SK-N-SH (cell line): ENCODE results near the gene GDAP2. TPM values are rescaled to one million over a fixed set of nuclear protein-coding genes. Genes with fewer than 3 reads are reported as not detected.

Experiments
- CTCF ChIA-PET: fragments of 300-600, 350-600 bp; formaldehyde crosslinking; extraction: SDS; loops from one replicate; lab custom pipeline; 2021; lab: Yijun Ruan, JAX
- POLR2A ChIA-PET: fragments of 350-600 bp; sonication (Branson Sonifier 250); formaldehyde crosslinking; extraction: SDS; loops from one replicate; lab custom pipeline; 2020; ENCODE audit warnings: antibody characterized with exemption, inconsistent platforms; lab: Yijun Ruan, JAX
- DNase-seq: peaks from one replicate; pipeline ENCODE4 v3.0.0; 2012
- H2AFZ ChIP-seq: fragments of 200-600 bp; sonication (generic); 2 replicates; pipeline ENCODE4 v1.8.1; 2016; ENCODE audit warnings: antibody characterized with exemption, mild to moderate bottlenecking, low read depth
- H3F3A ChIP-seq: fragments of 200-600 bp; sonication (generic); replicated peaks from 2 replicates; pipeline ENCODE3; 2016; ENCODE audit warnings: antibody characterized with exemption, mild to moderate bottlenecking; ENCODE audit not compliant: insufficient read depth
- H3K27ac ChIP-seq, 2 experiments: fragments of 200-500 bp in 1 of 2; fragments of 200-600 bp in 1 of 2; sonication (Bioruptor generic) in 1 of 2; sonication (generic), shearing (Covaris generic) in 1 of 2; 2 replicates each; pipeline versions ENCODE4 v1.5.1 to v1.6.1; 2014 to 2016; ENCODE audit warnings: low read depth in 2 of 2, inconsistent platforms in 1 of 2, low read length in 1 of 2, mild to moderate bottlenecking in 1 of 2, mixed read lengths in 1 of 2
- H3K27me3 ChIP-seq: fragments of 200-600 bp; sonication (generic), shearing (Covaris generic); 2 replicates; pipeline ENCODE4 v1.6.1; 2016; ENCODE audit warnings: mixed run types; ENCODE audit not compliant: insufficient read depth
- H3K36me3 ChIP-seq, 2 experiments: fragments of 200-500 bp in 1 of 2; fragments of 200-600 bp in 1 of 2; sonication (Bioruptor generic) in 1 of 2; sonication (generic) in 1 of 2; replicated peaks in 1 of 2; 2 replicates each; pipeline versions ENCODE3 to v1.5.1; 2014 to 2016; ENCODE audit warnings: low read length in 1 of 2, mild to moderate bottlenecking in 1 of 2; ENCODE audit not compliant: insufficient read depth in 2 of 2, control insufficient read depth in 1 of 2
- H3K4me1 ChIP-seq, 2 experiments: fragments of 200-500 bp in 1 of 2; fragments of 200-600 bp in 1 of 2; sonication (Bioruptor generic) in 1 of 2; sonication (generic), shearing (Covaris generic) in 1 of 2; 2 replicates each; pipeline versions ENCODE4 v1.5.1 to v1.6.1; 2014 to 2016; ENCODE audit warnings: low read depth in 1 of 2, low read length in 1 of 2, mixed run types in 1 of 2; ENCODE audit not compliant: insufficient read depth in 2 of 2, control insufficient read depth in 1 of 2
- H3K4me2 ChIP-seq: fragments of 200-600 bp; sonication (generic), shearing (Covaris generic); 2 replicates; pipeline ENCODE4 v1.6.1; 2017; ENCODE audit warnings: mixed run types
- H3K4me3 ChIP-seq, 2 experiments: fragments of 200-500 bp in 1 of 2; fragments of 200-600 bp in 1 of 2; sonication (Bioruptor generic) in 1 of 2; sonication (generic), shearing (Covaris generic) in 1 of 2; 2 replicates each; pipeline versions ENCODE4 v1.5.1 to v1.8.1; 2014 to 2016; ENCODE audit warnings: low read depth in 2 of 2, inconsistent platforms in 1 of 2, low read length in 1 of 2, mild to moderate bottlenecking in 1 of 2, mixed read lengths in 1 of 2, moderate library complexity in 1 of 2
- H3K79me2 ChIP-seq: fragments of 200-600 bp; sonication (generic); 2 replicates; pipeline ENCODE4 v1.8.1; 2017; ENCODE audit warnings: mild to moderate bottlenecking; ENCODE audit not compliant: insufficient read depth
- H3K9ac ChIP-seq: fragments of 200-600 bp; sonication (generic); 2 replicates; pipeline ENCODE4 v1.6.1; 2017; ENCODE audit warnings: mixed run types
- H3K9me2 ChIP-seq: fragments of 200-600 bp; sonication (generic); 2 replicates; pipeline ENCODE4 v1.6.1; 2017; ENCODE audit warnings: mixed run types
- H3K9me3 ChIP-seq: fragments of 200-600 bp; sonication (generic); 2 replicates; pipeline ENCODE4 v1.6.1; 2017; ENCODE audit warnings: mixed run types, mild to moderate bottlenecking, moderate library complexity
- H4K20me1 ChIP-seq: fragments of 200-600 bp; sonication (generic); 2 replicates; pipeline ENCODE4 v1.6.1; 2017; ENCODE audit warnings: mild to moderate bottlenecking, mixed run types; ENCODE audit not compliant: insufficient read depth
- ELF1 ChIP-seq: IDR thresholded peaks from 2 replicates; pipeline ENCODE4 v1.4.0; 2012
- EP300 ChIP-seq, 2 experiments: IDR thresholded peaks; 2 replicates each; pipeline versions ENCODE4 v1.4.0 to v1.6.1; 2012; ENCODE audit warnings: borderline replicate concordance in 1 of 2, low read depth in 1 of 2, low read length in 1 of 2
- EZH2phosphoT487 ChIP-seq: fragments of 200-600 bp; sonication (generic); IDR thresholded peaks from 2 replicates; pipeline ENCODE4 v1.6.1; 2017; ENCODE audit warnings: low read depth, mixed run types, mild to moderate bottlenecking, antibody characterized with exemption, moderate library complexity, borderline replicate concordance
- FOSL2 ChIP-seq: IDR thresholded peaks from 2 replicates; pipeline ENCODE4 v1.4.0; 2012; ENCODE audit warnings: low read depth, mild to moderate bottlenecking, moderate library complexity, borderline replicate concordance
- FOXJ3 ChIP-seq: sonication (generic); formaldehyde crosslinking; IDR thresholded peaks from 2 replicates; pipeline ENCODE4 v1.5.1; 2020; ENCODE audit warnings: mild to moderate bottlenecking, missing genetic modification reagents
- FOXM1 ChIP-seq: IDR thresholded peaks from 2 replicates; pipeline ENCODE4 v1.4.0; 2012; ENCODE audit warnings: low read depth, mild to moderate bottlenecking
- GABPA ChIP-seq: IDR thresholded peaks from 2 replicates; pipeline ENCODE4 v1.4.0; 2012; ENCODE audit warnings: low read depth, mild to moderate bottlenecking
- GATA2 ChIP-seq: sonication (generic); formaldehyde crosslinking; IDR thresholded peaks from 2 replicates; pipeline ENCODE4 v1.5.0; 2020; ENCODE audit warnings: mild to moderate bottlenecking, missing genetic modification reagents
- MEF2A ChIP-seq: IDR thresholded peaks from 2 replicates; pipeline ENCODE4 v1.4.0; 2012; ENCODE audit warnings: low read depth, borderline replicate concordance
- MXI1 ChIP-seq: IDR thresholded peaks from 2 replicates; pipeline ENCODE4 v1.6.1; 2012; ENCODE audit warnings: mild to moderate bottlenecking, low read depth, low read length, improper control_type of control experiment
- POLR2AphosphoS5 ChIP-seq: IDR thresholded peaks from 2 replicates; pipeline ENCODE4 v1.6.1; 2012; ENCODE audit warnings: low read depth, low read length
- RCOR1 ChIP-seq: fragments of 150-350 bp; IDR thresholded peaks from 2 replicates; pipeline ENCODE4 v1.6.1; 2017; ENCODE audit warnings: antibody characterized with exemption, low read length
- RFX5 ChIP-seq: IDR thresholded peaks from 2 replicates; pipeline ENCODE4 v1.6.1; 2012; ENCODE audit warnings: mild to moderate bottlenecking, improper control_type of control experiment, low read length
- RXRA ChIP-seq: IDR thresholded peaks from 2 replicates; pipeline ENCODE4 v1.4.0; 2012; ENCODE audit warnings: low read depth, mild to moderate bottlenecking, borderline replicate concordance
- SIN3A ChIP-seq: IDR thresholded peaks from 2 replicates; pipeline ENCODE4 v1.6.1; 2012; ENCODE audit warnings: low read depth, mild to moderate bottlenecking, low read length, moderate library complexity, borderline replicate concordance
- TAF1 ChIP-seq: IDR thresholded peaks from 2 replicates; pipeline ENCODE4 v1.6.1; 2012; ENCODE audit warnings: low read depth, mild to moderate bottlenecking, low read length, moderate library complexity, borderline replicate concordance
- TCF12 ChIP-seq: IDR thresholded peaks from 2 replicates; pipeline ENCODE4 v1.4.0; 2012
- TEAD4 ChIP-seq: IDR thresholded peaks from 2 replicates; pipeline ENCODE4 v1.4.0; 2012; ENCODE audit warnings: mild to moderate bottlenecking, borderline replicate concordance; ENCODE audit not compliant: insufficient read depth
- YY1 ChIP-seq: IDR thresholded peaks from 2 replicates; pipeline ENCODE4 v1.4.0; 2012; ENCODE audit warnings: low read depth, mild to moderate bottlenecking
- WGBS: methylation state at CpG from one replicate; pipeline ENCODE4 v1.1.6; 2017; ENCODE audit warnings: low lambda C conversion rate; 5-methylcytosine and 5-hydroxymethylcytosine counted together
- polyA plus RNA-seq, 3 experiments: library from polyadenylated mRNA; depleted of rRNA; stranded (reverse); fragments of >200 nt; gene quantifications; 2 replicates each; pipeline ENCODE4 v1.2.3, GENCODE V29; 2012
- TF ChIP-seq, protein P1 (sequence below): IDR thresholded peaks from 2 replicates; pipeline ENCODE4; 2012
- TF ChIP-seq, protein P2 (sequence below): IDR thresholded peaks from 2 replicates; pipeline ENCODE4 v1.4.0; 2012; ENCODE audit warnings: low read depth, borderline replicate concordance

The GDAP2 gene
- polyA plus RNA-seq, 1 of the 3 experiments (the other 2 are of a cell fraction), result 5.6 TPM

DNA sequence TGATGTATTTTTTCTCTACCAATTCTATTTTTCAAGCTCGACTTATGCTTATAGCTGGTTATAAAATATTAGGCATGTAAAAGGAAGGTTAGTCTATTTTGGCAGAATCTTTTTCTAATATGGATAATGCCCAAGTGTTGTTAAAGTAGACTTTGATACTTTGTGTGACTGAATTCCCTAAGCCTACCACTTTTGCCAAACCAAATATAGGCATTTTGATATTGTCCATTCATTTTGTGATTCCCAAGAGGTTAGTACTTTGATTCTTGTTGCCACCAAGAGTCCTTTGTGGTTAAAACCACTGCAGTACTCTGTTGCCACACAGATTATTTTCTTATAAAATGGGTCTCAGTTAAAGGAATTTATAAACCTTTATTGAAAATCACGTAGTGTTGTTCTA lies 4.3 kb upstream of the GDAP2 start:
- H3K4me2 ChIP-seq, result no peak overlapping the region
- peaks cover 4 to 7% of the 10 kb centered on the region in 2 experiments; a peak in 3 of 4 replicates for H3K4me1 ChIP-seq
- no peak overlapping the region for H3K9ac ChIP-seq
- H4K20me1 ChIP-seq, result peaks cover 8% of the 10 kb centered on the region
- no peak overlapping the region for H3K4me3 ChIP-seq
- no peaks in the 10 kb centered on the region for H3K27me3 ChIP-seq
- WGBS, result 99% methylated on average over 2 of the region's 2 CpGs
- H3K9me2 ChIP-seq, result no peaks in the 10 kb centered on the region
- DNase-seq, result no peak
- peaks cover 55% of the 10 kb centered on the region for H3K79me2 ChIP-seq
- no peak overlapping the region for H3K27ac ChIP-seq
- H3K36me3 ChIP-seq, result peaks cover 41 to 55% of the 10 kb centered on the region in 2 experiments
- H2AFZ ChIP-seq, result no peak overlapping the region
- H3K9me3 ChIP-seq, result no peaks in the 10 kb centered on the region
- POLR2A ChIA-PET, result no interaction called here
- TF ChIP-seq RXRA (no peak), FOXM1 (no peak), SIN3A (no peak), GABPA (no peak), FOXJ3 (no peak), RCOR1 (no peak), ELF1 (no peak), EZH2phosphoT487 (no peak)
- TF ChIP-seq, all 33 proteins: peak for 0
- H3F3A ChIP-seq, result peaks cover 6% of the 10 kb centered on the region
- CTCF ChIA-PET, result no interaction called here

DNA sequence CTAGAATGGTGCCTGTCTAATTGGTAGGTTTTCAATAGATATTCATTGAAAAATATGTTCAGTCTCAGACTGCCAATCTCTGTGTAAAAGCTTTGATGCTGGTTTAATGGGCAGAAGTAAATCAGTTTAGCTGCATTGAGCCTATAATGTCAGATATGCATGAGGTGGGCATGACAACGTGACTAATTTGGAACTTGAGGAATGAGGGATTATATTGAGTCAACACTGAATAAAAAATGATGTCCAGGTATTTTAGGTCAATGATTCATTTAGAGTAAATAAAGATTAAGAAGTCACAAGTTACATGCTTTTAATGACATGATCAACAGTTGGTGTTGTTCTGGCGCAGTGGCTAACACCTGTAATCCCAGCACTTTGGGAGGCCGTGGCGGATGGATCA lies 3.2 kb upstream of the GDAP2 start:
- H3K27ac ChIP-seq, result no peak overlapping the region
- H2AFZ ChIP-seq, result no peak overlapping the region
- H3K9me2 ChIP-seq, result no peaks in the 10 kb centered on the region
- H3K79me2 ChIP-seq, result peaks cover 67% of the 10 kb centered on the region
- no peak overlapping the region for H3K4me3 ChIP-seq
- 96% methylated on average over 4 of the region's 4 CpGs for WGBS
- no peak for DNase-seq
- ChIA-PET CTCF (interaction anchor here (0.7 kb wide), 1 partner anchor 1017 kb away, joined by 3 read pairs; no protein-coding TSS in a partner anchor), POLR2A (no interaction called here)
- H3K27me3 ChIP-seq, result no peaks in the 10 kb centered on the region
- no peak overlapping the region for H3K9ac ChIP-seq
- H4K20me1 ChIP-seq, result peaks cover 16% of the 10 kb centered on the region
- H3K9me3 ChIP-seq, result no peaks in the 10 kb centered on the region
- peaks cover 14% of the 10 kb centered on the region in 2 experiments; a peak in 3 of 4 replicates for H3K4me1 ChIP-seq
- peaks cover 9% of the 10 kb centered on the region for H3F3A ChIP-seq
- no peak overlapping the region for H3K4me2 ChIP-seq
- peaks cover 35 to 43% of the 10 kb centered on the region in 2 experiments for H3K36me3 ChIP-seq
- TF ChIP-seq FOSL2, result no peak
- TF ChIP-seq SIN3A, result no peak
- no peak for TF ChIP-seq ELF1
- TF ChIP-seq, protein P1, sequence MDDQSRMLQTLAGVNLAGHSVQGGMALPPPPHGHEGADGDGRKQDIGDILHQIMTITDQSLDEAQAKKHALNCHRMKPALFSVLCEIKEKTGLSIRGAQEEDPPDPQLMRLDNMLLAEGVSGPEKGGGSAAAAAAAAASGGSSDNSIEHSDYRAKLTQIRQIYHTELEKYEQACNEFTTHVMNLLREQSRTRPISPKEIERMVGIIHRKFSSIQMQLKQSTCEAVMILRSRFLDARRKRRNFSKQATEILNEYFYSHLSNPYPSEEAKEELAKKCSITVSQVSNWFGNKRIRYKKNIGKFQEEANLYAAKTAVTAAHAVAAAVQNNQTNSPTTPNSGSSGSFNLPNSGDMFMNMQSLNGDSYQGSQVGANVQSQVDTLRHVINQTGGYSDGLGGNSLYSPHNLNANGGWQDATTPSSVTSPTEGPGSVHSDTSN, result no peak
- TF ChIP-seq YY1, result no peak
- TF ChIP-seq TAF1, result no peak
- no peak for TF ChIP-seq TCF12
- TF ChIP-seq POLR2AphosphoS5, result no peak
- TF ChIP-seq, protein P2, sequence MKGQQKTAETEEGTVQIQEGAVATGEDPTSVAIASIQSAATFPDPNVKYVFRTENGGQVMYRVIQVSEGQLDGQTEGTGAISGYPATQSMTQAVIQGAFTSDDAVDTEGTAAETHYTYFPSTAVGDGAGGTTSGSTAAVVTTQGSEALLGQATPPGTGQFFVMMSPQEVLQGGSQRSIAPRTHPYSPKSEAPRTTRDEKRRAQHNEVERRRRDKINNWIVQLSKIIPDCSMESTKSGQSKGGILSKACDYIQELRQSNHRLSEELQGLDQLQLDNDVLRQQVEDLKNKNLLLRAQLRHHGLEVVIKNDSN, result no peak
- TF ChIP-seq EZH2phosphoT487, result no peak
- no peak for TF ChIP-seq TEAD4
- no peak for TF ChIP-seq GATA2
- TF ChIP-seq RXRA, result no peak
- no peak for TF ChIP-seq RFX5
- no peak for TF ChIP-seq FOXJ3
- no peak for TF ChIP-seq MXI1
- TF ChIP-seq MEF2A, result no peak
- TF ChIP-seq EP300 (IDR thresholded peaks at IDR 0.05; ENCODE audit: borderline replicate concordance in 1 of 2, low read depth in 1 of 2, low read length in 1 of 2), result no peak
